Natural killer cell (primary cell): ENCODE measurements around the gene DNAL1. TPM values are rescaled to one million over a fixed set of nuclear protein-coding genes. Genes with fewer than 3 reads are reported as not detected.
A peak's percentile ranks its signal among the peaks of the same experiment; 100 is the strongest.

Experiments
- ATAC-seq, 3 donors: fragments of 150-1000 bp in 2 of 3; fragments of 200-7000 bp in 1 of 3; cut with Tn5 transposase; 1 replicate in 1 of 3; 2 replicates in 2 of 3; pipeline ENCODE4 v1.10.0; 2021; ENCODE audit warnings: mild to moderate bottlenecking in 2 of 3, moderate library complexity in 2 of 3
- DNase-seq, 2 donors: peaks; one replicate each; pipeline versions ENCODE4 v3.0.0 to v3.0.0-alpha.2; 2013 to 2021; ENCODE audit warnings: mixed read lengths in 1 of 2
- H3K27ac ChIP-seq: one replicate; pipeline ENCODE4 v1.5.1; 2013; ENCODE audit warnings: mild to moderate bottlenecking, low read length
- H3K27me3 ChIP-seq: one replicate; pipeline ENCODE4 v1.6.1; 2013; ENCODE audit warnings: low read length; ENCODE audit not compliant: control insufficient read depth, insufficient read depth
- H3K36me3 ChIP-seq: one replicate; pipeline ENCODE4 v1.6.1; 2013; ENCODE audit warnings: low read length; ENCODE audit not compliant: control insufficient read depth, insufficient read depth
- H3K4me1 ChIP-seq: one replicate; pipeline ENCODE4 v1.6.1; 2013; ENCODE audit warnings: low read length; ENCODE audit not compliant: control insufficient read depth, insufficient read depth
- H3K4me3 ChIP-seq: one replicate; pipeline ENCODE4 v1.5.1; 2013; ENCODE audit warnings: low read length
- H3K9me3 ChIP-seq: one replicate; pipeline ENCODE4 v1.6.1; 2013; ENCODE audit warnings: low read length; ENCODE audit not compliant: control insufficient read depth, insufficient read depth
- H3K27ac Mint-ChIP-seq, 2 donors: one replicate each; pipeline ENCODE4 v1.8.0; 2022; ENCODE audit warnings: mild to moderate bottlenecking in 2 of 2, mixed read lengths in 2 of 2, moderate library complexity in 1 of 2
- H3K27me3 Mint-ChIP-seq, 2 donors: one replicate each; pipeline ENCODE4 v1.8.0; 2022; ENCODE audit warnings: low read depth in 2 of 2, mixed read lengths in 2 of 2
- H3K36me3 Mint-ChIP-seq: one replicate; pipeline ENCODE4 v1.8.0; 2022; ENCODE audit warnings: mixed read lengths
- H3K4me1 Mint-ChIP-seq, 2 donors: one replicate each; pipeline ENCODE4 v1.8.0; 2022; ENCODE audit warnings: mixed read lengths in 2 of 2
- H3K4me3 Mint-ChIP-seq: one replicate; pipeline ENCODE4 v1.8.0; 2022; ENCODE audit warnings: mild to moderate bottlenecking, moderate library complexity, mixed read lengths
- H3K9me3 Mint-ChIP-seq, 2 donors: one replicate each; pipeline ENCODE4 v1.8.0; 2022; ENCODE audit warnings: mixed read lengths in 2 of 2
- WGBS: methylation state at CpG from one replicate; pipeline ENCODE4 v1.1.7; 2013; ENCODE audit warnings: missing lambda C conversion rate; ENCODE audit not compliant: insufficient coverage; 5-methylcytosine and 5-hydroxymethylcytosine counted together
- intact Hi-C: fragments of 100-400 bp; cut with micrococcal nuclease; formaldehyde crosslinking; loops from one replicate; pipeline ENCODE4 v1.14.2; 2022
- total RNA-seq, 4 donors: library from RNA; stranded (reverse); fragments of 120-200 nt in 1 of 4; gene quantifications; one replicate each; pipeline versions ENCODE4 v1.2.3 to v1.2.4, GENCODE V29; 2013 to 2022
- TF ChIP-seq, protein P1 (sequence below): fragments of 200-600 bp; IDR thresholded peaks from one replicate; pipeline ENCODE4 v1.8.0; 2022; ENCODE audit warnings: antibody characterized with exemption

Gene DNAL1
- total RNA-seq, 3 donors from 2014 or later (not counting 1 experiment from before 2014, with no cell fraction given), result 6.7 to 10.3 (median 10.1) TPM

DNA sequence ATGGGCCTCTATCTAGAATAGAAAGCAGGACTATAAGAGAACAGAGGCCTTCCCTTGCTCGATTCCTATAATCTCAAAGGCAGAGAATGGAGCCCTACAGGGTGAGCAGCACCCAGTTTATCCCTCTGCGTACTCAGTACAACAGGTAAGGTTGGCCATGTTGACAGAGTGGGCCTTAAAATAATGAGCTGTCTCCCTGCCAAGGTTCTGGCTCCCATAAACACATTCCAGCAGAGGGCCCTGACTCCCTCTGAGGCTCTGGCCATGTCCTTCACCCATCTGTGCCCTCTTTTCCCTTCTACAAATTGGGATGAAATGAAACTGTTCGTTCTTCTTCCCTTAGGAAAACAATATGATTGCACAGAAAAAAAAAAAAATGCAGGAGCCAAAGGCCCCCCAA lies 86.3 kb downstream of the DNAL1 start:
- Histone ChIP-seq H3K9me3 (no peaks in the 10 kb centered on the region), H3K4me1 (peaks cover 7% of the 10 kb centered on the region), H3K4me3 (no peak overlapping the region), H3K27ac (no peak overlapping the region), H3K27me3 (no peaks in the 10 kb centered on the region), H3K36me3 (peaks cover 81% of the 10 kb centered on the region)
- Mint-ChIP-seq H3K27me3 (no peaks in the 10 kb centered on the region), H3K4me3 (no peak overlapping the region), H3K9me3 (no peaks in the 10 kb centered on the region), H3K4me1 (peaks cover 16 to 24% of the 10 kb centered on the region in 2 donors), H3K36me3 (peaks cover 8% of the 10 kb centered on the region), H3K27ac (peak overlapping the region in 1 of 2 donors; percentile 63)
- WGBS, result 96% methylated on average over 3 of the region's 3 CpGs
- DNase-seq, result no peak
- no peak for ATAC-seq
- TF ChIP-seq, protein P1, sequence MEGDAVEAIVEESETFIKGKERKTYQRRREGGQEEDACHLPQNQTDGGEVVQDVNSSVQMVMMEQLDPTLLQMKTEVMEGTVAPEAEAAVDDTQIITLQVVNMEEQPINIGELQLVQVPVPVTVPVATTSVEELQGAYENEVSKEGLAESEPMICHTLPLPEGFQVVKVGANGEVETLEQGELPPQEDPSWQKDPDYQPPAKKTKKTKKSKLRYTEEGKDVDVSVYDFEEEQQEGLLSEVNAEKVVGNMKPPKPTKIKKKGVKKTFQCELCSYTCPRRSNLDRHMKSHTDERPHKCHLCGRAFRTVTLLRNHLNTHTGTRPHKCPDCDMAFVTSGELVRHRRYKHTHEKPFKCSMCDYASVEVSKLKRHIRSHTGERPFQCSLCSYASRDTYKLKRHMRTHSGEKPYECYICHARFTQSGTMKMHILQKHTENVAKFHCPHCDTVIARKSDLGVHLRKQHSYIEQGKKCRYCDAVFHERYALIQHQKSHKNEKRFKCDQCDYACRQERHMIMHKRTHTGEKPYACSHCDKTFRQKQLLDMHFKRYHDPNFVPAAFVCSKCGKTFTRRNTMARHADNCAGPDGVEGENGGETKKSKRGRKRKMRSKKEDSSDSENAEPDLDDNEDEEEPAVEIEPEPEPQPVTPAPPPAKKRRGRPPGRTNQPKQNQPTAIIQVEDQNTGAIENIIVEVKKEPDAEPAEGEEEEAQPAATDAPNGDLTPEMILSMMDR, result no peak
- intact Hi-C loops, result no loop called here

- Histone ChIP-seq H3K36me3 (peaks cover 80% of the 10 kb centered on the region), H3K4me3 (no peak overlapping the region), H3K27me3 (no peaks in the 10 kb centered on the region), H3K9me3 (no peaks in the 10 kb centered on the region), H3K27ac (no peak overlapping the region), H3K4me1 (peaks cover 7% of the 10 kb centered on the region)
- Mint-ChIP-seq H3K4me3 (no peak overlapping the region), H3K27ac (peak overlapping the region in 1 of 2 donors; percentile 63), H3K27me3 (no peaks in the 10 kb centered on the region), H3K9me3 (no peaks in the 10 kb centered on the region), H3K36me3 (peaks cover 8% of the 10 kb centered on the region), H3K4me1 (peaks cover 16 to 20% of the 10 kb centered on the region in 2 donors)
- TF ChIP-seq, protein P1, result no peak
- ATAC-seq (no peak), DNase-seq (no peak)
- 97% methylated on average over 3 of the region's 3 CpGs for WGBS
- intact Hi-C loops, result no loop called here
These were observed 87.2 kb downstream of the DNAL1 start for GRCh38 chr14:73732006-73732405.

DNA sequence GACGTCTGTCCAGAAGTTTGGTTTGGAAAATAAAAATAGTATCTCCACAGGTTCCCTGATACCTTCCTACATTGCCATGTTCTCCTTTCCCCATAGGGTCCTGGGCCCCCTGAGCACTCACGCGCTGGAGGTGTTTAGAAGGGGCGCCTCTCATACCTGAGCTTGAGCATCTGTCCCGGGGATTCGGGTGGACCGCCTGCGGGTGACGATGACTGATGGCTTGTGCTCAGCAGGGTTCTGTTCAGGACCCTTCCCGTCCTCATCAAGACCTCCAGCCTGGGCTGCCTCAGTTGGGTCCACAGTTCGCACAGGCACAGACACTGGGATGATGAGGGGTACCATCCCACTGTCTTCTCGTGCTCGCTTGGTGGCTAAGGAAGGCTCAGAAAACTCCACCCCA lies 92.1 kb downstream of the DNAL1 start:
- ATAC-seq (no peak), DNase-seq (no peak)
- TF ChIP-seq, protein P1, result no peak
- Mint-ChIP-seq H3K27ac (no peak overlapping the region), H3K9me3 (no peaks in the 10 kb centered on the region), H3K36me3 (no peaks in the 10 kb centered on the region), H3K4me1 (peaks cover 24 to 26% of the 10 kb centered on the region in 2 donors), H3K27me3 (no peaks in the 10 kb centered on the region), H3K4me3 (no peak overlapping the region)
- Histone ChIP-seq H3K4me3 (no peak overlapping the region), H3K9me3 (no peaks in the 10 kb centered on the region), H3K36me3 (peaks cover 59% of the 10 kb centered on the region), H3K27me3 (no peaks in the 10 kb centered on the region), H3K4me1 (peaks cover 36% of the 10 kb centered on the region), H3K27ac (no peak overlapping the region)
- intact Hi-C loops, result no loop called here
- 95% methylated on average over 12 of the region's 13 CpGs for WGBS

DNA sequence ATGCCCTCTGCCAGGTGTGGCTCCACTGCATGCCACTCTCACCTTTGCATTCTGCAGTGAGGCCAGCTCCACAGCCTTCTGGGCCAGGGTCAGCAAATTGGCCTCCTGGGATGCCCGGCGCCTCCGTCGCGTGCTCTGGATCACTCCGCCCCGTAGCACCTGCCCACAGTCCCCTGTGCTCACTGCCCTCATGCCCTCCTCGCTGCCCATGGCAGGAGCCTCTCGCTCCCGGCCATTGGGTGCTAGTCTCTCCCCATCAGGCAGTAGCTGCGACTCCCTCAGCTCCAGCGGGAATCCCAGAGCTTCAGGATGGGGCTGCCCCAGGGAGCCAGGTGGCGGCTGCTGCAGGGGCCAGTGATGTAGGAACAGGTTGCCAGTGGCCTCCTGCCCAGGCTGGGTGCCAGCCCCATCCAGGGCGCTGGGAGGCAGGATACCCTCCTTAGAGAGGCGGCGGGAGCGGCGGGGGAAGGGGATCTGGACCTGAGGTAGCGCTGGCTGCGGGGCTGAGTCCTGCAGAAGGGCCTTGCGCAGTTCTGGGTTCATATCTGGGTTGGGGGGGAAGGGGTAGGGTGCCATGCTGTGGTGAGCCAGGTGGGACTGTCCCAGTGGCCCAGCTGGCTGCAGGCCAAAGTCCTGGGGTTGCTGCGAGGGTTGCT lies 93.9 kb downstream of the DNAL1 start:
- peak overlapping the region; percentile 35 to 63 for H3K27ac Mint-ChIP-seq
- no peaks in the 10 kb centered on the region for H3K9me3 ChIP-seq
- no peak overlapping the region for H3K4me3 Mint-ChIP-seq
- H3K4me1 ChIP-seq, result peaks cover 54% of the 10 kb centered on the region
- DNase-seq, result no peak
- no peaks in the 10 kb centered on the region for H3K27me3 Mint-ChIP-seq
- TF ChIP-seq, protein P1, result no peak
- no peak for ATAC-seq
- H3K36me3 ChIP-seq, result peaks cover 49% of the 10 kb centered on the region
- no peaks in the 10 kb centered on the region for H3K9me3 Mint-ChIP-seq
- peaks cover 38 to 40% of the 10 kb centered on the region in 2 donors for H3K4me1 Mint-ChIP-seq
- H3K27ac ChIP-seq, result no peak overlapping the region
- H3K36me3 Mint-ChIP-seq, result no peaks in the 10 kb centered on the region
- no peak overlapping the region for H3K4me3 ChIP-seq
- 96% methylated on average over 22 of the region's 22 CpGs for WGBS
- intact Hi-C loops, result no loop called here
- H3K27me3 ChIP-seq, result no peaks in the 10 kb centered on the region
